ENCODE data around the gene MAMLD1. TPM values are rescaled to one million over a fixed set of nuclear protein-coding genes. Genes with fewer than 3 reads are reported as not detected.

Gene MAMLD1
- total and polyA plus RNA-seq, 4 donors, result 0.59 to 1.1 (median 0.76) TPM

GRCh38 chrX:150314186-150314585 lies 48.9 kb upstream of the MAMLD1 start:
- 93% methylated on average over 3 of the region's 3 CpGs for WGBS
- DNase-seq (ENCODE audit: low spot score), result no peak
- H3K36me3 ChIP-seq (ENCODE audit: control insufficient read depth in 4 of 4, insufficient read depth in 3 of 4, low read depth in 1 of 4, low read length in 3 of 4), result no peaks in the 10 kb centered on the region
- no peak overlapping the region for H3K27ac ChIP-seq (ENCODE audit: low read depth in 1 of 2, low read length in 2 of 2)
- TF ChIP-seq HNF4A (conservative IDR thresholded peaks at IDR 0.05) (no peak), RXRA (IDR thresholded peaks at IDR 0.05) (no peak), GABPA (IDR thresholded peaks at IDR 0.05 in 1 of 2, conservative IDR thresholded peaks at IDR 0.05 in 1 of 2) (no peak), YY1 (IDR thresholded peaks at IDR 0.05) (no peak), CTCF (IDR thresholded peaks at IDR 0.05; ENCODE audit: low read depth, low read length, missing input control) (no peak), EGR1 (IDR thresholded peaks at IDR 0.05; ENCODE audit: low read depth in 2 of 2) (no peak), TAF1 (conservative IDR thresholded peaks at IDR 0.05) (no peak), ATF3 (IDR thresholded peaks at IDR 0.05) (no peak), ZBTB33 (IDR thresholded peaks at IDR 0.05) (no peak), RAD21 (IDR thresholded peaks at IDR 0.05) (no peak)
- no peaks in the 10 kb centered on the region for H3K27me3 ChIP-seq (ENCODE audit: control insufficient read depth in 4 of 4, insufficient read depth in 4 of 4, low read length in 3 of 4)
- H3K4me3 ChIP-seq (ENCODE audit: low read depth in 1 of 3, low read length in 3 of 3), result no peak overlapping the region
- H3K9ac ChIP-seq (ENCODE audit: low read depth in 1 of 2, low read length in 2 of 2), result no peak overlapping the region
- H3K9me3 ChIP-seq (ENCODE audit: control insufficient read depth in 4 of 4, low read length in 3 of 4), result no peaks in the 10 kb centered on the region
- peaks cover 0 to 8% (median 4%) of the 10 kb centered on the region in 4 donors for H3K4me1 ChIP-seq (ENCODE audit: control insufficient read depth in 4 of 4, insufficient read depth in 4 of 4, low read length in 3 of 4)

GRCh38 chrX:150316564-150316963 lies 46.6 kb upstream of the MAMLD1 start:
- TF ChIP-seq SP1 (IDR thresholded peaks at IDR 0.05) (no peak), RXRA (IDR thresholded peaks at IDR 0.05) (peak in 1 of 2 donors; percentile 36)
- H3K9ac ChIP-seq (ENCODE audit: low read depth in 1 of 2, low read length in 2 of 2), result no peak overlapping the region
- DNase-seq (ENCODE audit: low spot score), result peak; percentile 34

GRCh38 chrX:150323020-150323419 lies 40.1 kb upstream of the MAMLD1 start:
- Histone ChIP-seq H3K36me3 (ENCODE audit: control insufficient read depth in 4 of 4, insufficient read depth in 3 of 4, low read depth in 1 of 4, low read length in 3 of 4) (no peaks in the 10 kb centered on the region), H3K27me3 (ENCODE audit: control insufficient read depth in 4 of 4, insufficient read depth in 4 of 4, low read length in 3 of 4) (no peaks in the 10 kb centered on the region), H3K9me3 (ENCODE audit: control insufficient read depth in 4 of 4, low read length in 3 of 4) (no peaks in the 10 kb centered on the region), H3K27ac (ENCODE audit: low read depth in 1 of 2, low read length in 2 of 2) (no peak overlapping the region), H3K4me1 (ENCODE audit: control insufficient read depth in 4 of 4, insufficient read depth in 4 of 4, low read length in 3 of 4) (peaks cover 0 to 6% (median 2%) of the 10 kb centered on the region in 4 donors), H3K4me3 (ENCODE audit: low read depth in 1 of 3, low read length in 3 of 3) (no peak overlapping the region), H3K9ac (ENCODE audit: low read depth in 1 of 2, low read length in 2 of 2) (no peak overlapping the region)
- no peak for DNase-seq (ENCODE audit: low spot score)
- no peak for TF ChIP-seq ATF3 (IDR thresholded peaks at IDR 0.05)
- TF ChIP-seq GABPA (IDR thresholded peaks at IDR 0.05 in 1 of 2, conservative IDR thresholded peaks at IDR 0.05 in 1 of 2), result no peak
- no peak for TF ChIP-seq HNF4A (conservative IDR thresholded peaks at IDR 0.05)
- TF ChIP-seq NR2F2 (IDR thresholded peaks at IDR 0.05), result no peak
- no peak for TF ChIP-seq REST (IDR thresholded peaks at IDR 0.05)
- no peak for TF ChIP-seq FOXA1 (IDR thresholded peaks at IDR 0.05)
- TF ChIP-seq RAD21 (IDR thresholded peaks at IDR 0.05), result no peak
- no peak for TF ChIP-seq RXRA (IDR thresholded peaks at IDR 0.05)
- no peak for TF ChIP-seq CTCF (IDR thresholded peaks at IDR 0.05; ENCODE audit: low read depth, low read length, missing input control)
- TF ChIP-seq SP1 (IDR thresholded peaks at IDR 0.05), result no peak
- TF ChIP-seq TAF1 (conservative IDR thresholded peaks at IDR 0.05), result no peak
- no peak for TF ChIP-seq EGR1 (IDR thresholded peaks at IDR 0.05; ENCODE audit: low read depth in 2 of 2)
- no peak for TF ChIP-seq JUND (IDR thresholded peaks at IDR 0.05)
- no peak for TF ChIP-seq YY1 (IDR thresholded peaks at IDR 0.05)
- TF ChIP-seq HNF4G (IDR thresholded peaks at IDR 0.05), result no peak
- no peak for TF ChIP-seq MAX (IDR thresholded peaks at IDR 0.05)

More at GRCh38 chrX:150316564-150316963, 46.6 kb upstream of the MAMLD1 start:
- Histone ChIP-seq H3K36me3 (ENCODE audit: control insufficient read depth in 4 of 4, insufficient read depth in 3 of 4, low read depth in 1 of 4, low read length in 3 of 4) (no peaks in the 10 kb centered on the region), H3K4me1 (ENCODE audit: control insufficient read depth in 4 of 4, insufficient read depth in 4 of 4, low read length in 3 of 4) (peaks cover 0 to 8% (median 4%) of the 10 kb centered on the region in 4 donors), H3K4me3 (ENCODE audit: low read depth in 1 of 3, low read length in 3 of 3) (no peak overlapping the region), H3K27ac (ENCODE audit: low read depth in 1 of 2, low read length in 2 of 2) (no peak overlapping the region), H3K27me3 (ENCODE audit: control insufficient read depth in 4 of 4, insufficient read depth in 4 of 4, low read length in 3 of 4) (no peaks in the 10 kb centered on the region), H3K9me3 (ENCODE audit: control insufficient read depth in 4 of 4, low read length in 3 of 4) (no peaks in the 10 kb centered on the region)
- WGBS, result 32% methylated on average over 3 of the region's 3 CpGs
